K562 (cell line): Measurements from ENCODE around the gene MPST. TPM values are rescaled to one million over a fixed set of nuclear protein-coding genes. Genes with fewer than 3 reads are reported as not detected.

ENCODE experiments used
- ATAC-seq: fragments of 200-7000 bp; cut with Tn5 transposase; 3 replicates; pipeline ENCODE4 v1.9.1; 2020; ENCODE audit warnings: moderate library complexity
- BruUV-seq: library from RNA; stranded (reverse); fragments of 400-500 nt; replicated peaks from 2 replicates; lab custom pipeline; 2021; lab: Mats Ljungman, UMichigan
- CTCF ChIA-PET: fragments of 300-600 bp; formaldehyde crosslinking; extraction: SDS; loops from one replicate; lab custom pipeline; 2021; ENCODE audit warnings: low intra/inter-chr PET ratio; lab: Yijun Ruan, JAX
- POLR2A ChIA-PET: fragments of 300-600, 350-650 bp; sonication (Branson Sonifier 250); formaldehyde crosslinking; extraction: SDS; loops from one replicate; lab custom pipeline; 2021; ENCODE audit warnings: antibody characterized with exemption, inconsistent platforms; lab: Yijun Ruan, JAX
- DNase-seq, 4 experiments: peaks; one replicate each; pipeline versions ENCODE4 v3.0.0 to v3.0.0-alpha.2; 2011 to 2018; ENCODE audit warnings: low spot score in 3 of 4, mixed read lengths in 3 of 4; ENCODE audit errors: extremely low read depth in 1 of 4
- FAIRE-seq: peaks from 2 replicates; lab custom pipeline; 2011; peaks lifted over from hg19 to GRCh38; lab: Jason Lieb, UNC
- H2AFZ ChIP-seq: 2 replicates; pipeline ENCODE4 v1.6.0; 2011; ENCODE audit warnings: low read depth, low read length, control low read depth, inconsistent platforms
- H3K27ac ChIP-seq: fragments of 200-600 bp; 3 replicates; pipeline ENCODE4 v1.8.0; 2011; ENCODE audit warnings: low read depth, mild to moderate bottlenecking, control low read depth, inconsistent platforms, low read length, moderate library complexity, mixed read lengths; ENCODE audit errors: extremely low read depth
- H3K27me3 ChIP-seq, 2 experiments: fragments of 300-600 bp in 1 of 2; 2 replicates in 1 of 2; 3 replicates in 1 of 2; pipeline versions ENCODE4 v1.6.0 to v1.8.0; 2011; ENCODE audit warnings: inconsistent platforms in 2 of 2, low read length in 2 of 2, mild to moderate bottlenecking in 1 of 2, mixed read lengths in 1 of 2, moderate library complexity in 1 of 2; ENCODE audit not compliant: control insufficient read depth in 2 of 2, insufficient read depth in 2 of 2
- H3K36me3 ChIP-seq: fragments of 300-600 bp; 3 replicates; pipeline ENCODE4 v1.8.0; 2011; ENCODE audit warnings: mild to moderate bottlenecking, low read length, inconsistent platforms; ENCODE audit not compliant: control insufficient read depth, insufficient read depth
- H3K4me1 ChIP-seq, 2 experiments: fragments of 200-600 bp in 1 of 2; replicated peaks in 1 of 2; 2 replicates in 1 of 2; 3 replicates in 1 of 2; pipeline versions ENCODE4 v1.5.1 to v1.8.0; 2011; ENCODE audit warnings: inconsistent platforms in 2 of 2, low read length in 2 of 2, mild to moderate bottlenecking in 1 of 2, mixed read lengths in 1 of 2, moderate library complexity in 1 of 2; ENCODE audit not compliant: control insufficient read depth in 2 of 2, insufficient read depth in 2 of 2
- H3K4me2 ChIP-seq: 2 replicates; pipeline ENCODE4 v1.6.1; 2011; ENCODE audit warnings: low read length, control low read depth, inconsistent platforms, mixed read lengths; ENCODE audit not compliant: insufficient read depth
- H3K4me3 ChIP-seq: fragments of 200-600 bp; sonication (generic), shearing (Covaris generic); 2 replicates; pipeline ENCODE4 v1.5.1; 2016; ENCODE audit warnings: control low read depth, inconsistent platforms
- H3K79me2 ChIP-seq: fragments of 200-600 bp; 3 replicates; pipeline ENCODE4 v1.8.0; 2011; ENCODE audit warnings: low read length, inconsistent platforms; ENCODE audit not compliant: control insufficient read depth, insufficient read depth
- H3K9ac ChIP-seq, 2 experiments: 2 replicates each; pipeline versions ENCODE4 v1.6.0 to v1.6.1; 2011; ENCODE audit warnings: low read depth in 2 of 2, low read length in 2 of 2, control low read depth in 1 of 2, inconsistent platforms in 1 of 2, mild to moderate bottlenecking in 1 of 2, mixed read lengths in 1 of 2; ENCODE audit not compliant: insufficient read depth in 1 of 2
- H3K9me1 ChIP-seq: one replicate; pipeline ENCODE4 v1.6.0; 2011; ENCODE audit warnings: inconsistent platforms, mild to moderate bottlenecking, low read length, moderate library complexity; ENCODE audit not compliant: control insufficient read depth, insufficient read depth
- H3K9me3 ChIP-seq: replicated peaks from 2 replicates; pipeline ENCODE4 v1.5.1; 2011; ENCODE audit warnings: low read depth, low read length, inconsistent platforms; ENCODE audit not compliant: control insufficient read depth, insufficient read depth
- H4K20me1 ChIP-seq: replicated peaks from 2 replicates; pipeline ENCODE4 v1.6.1; 2011; ENCODE audit warnings: low read length, inconsistent platforms, mixed read lengths; ENCODE audit not compliant: control insufficient read depth, insufficient read depth
- BCL6 ChIP-seq: fragments of 250-450 bp; sonication (Bioruptor Pico); IDR thresholded peaks from 2 replicates; pipeline ENCODE4 v1.4.0; 2020
- ELF2 ChIP-seq: fragments of 250-450 bp; sonication (Bioruptor Pico); IDR thresholded peaks from 2 replicates; pipeline ENCODE4 v1.5.0; 2021; ENCODE audit warnings: mild to moderate bottlenecking
- FOXK1 ChIP-seq: sonication (generic); formaldehyde crosslinking; IDR thresholded peaks from 2 replicates; pipeline ENCODE4 v1.8.0; 2022; ENCODE audit warnings: missing genetic modification reagents, mild to moderate bottlenecking, borderline replicate concordance
- KHSRP ChIP-seq: fragments of 450-650 bp; IDR thresholded peaks from 2 replicates; pipeline ENCODE4 v1.6.1; 2017
- PRPF4 ChIP-seq: fragments of 200-400 bp; formaldehyde crosslinking; IDR thresholded peaks from one replicate; pipeline ENCODE4 v1.6.1; 2017; ENCODE audit warnings: low read length, low read depth, mild to moderate bottlenecking; ENCODE audit not compliant: insufficient read depth, poor library complexity, severe bottlenecking
- PURB ChIP-seq: sonication (generic); formaldehyde crosslinking; IDR thresholded peaks from 2 replicates; pipeline ENCODE4 v1.9.0; 2021; ENCODE audit warnings: low read depth, mild to moderate bottlenecking, missing genetic modification reagents
- TCF7 ChIP-seq: sonication (generic); IDR thresholded peaks from 2 replicates; pipeline ENCODE4 v1.6.1; 2016; ENCODE audit warnings: antibody characterized with exemption, borderline replicate concordance
- ZBTB8A ChIP-seq: fragments of 450-650 bp; IDR thresholded peaks from 2 replicates; pipeline ENCODE4 v1.6.1; 2018; ENCODE audit warnings: mild to moderate bottlenecking, moderate library complexity; ENCODE audit not compliant: partially characterized antibody
- ZNF140 ChIP-seq: fragments of 250-450 bp; sonication (Bioruptor Pico); IDR thresholded peaks from 2 replicates; pipeline ENCODE4 v1.8.0; 2021; ENCODE audit warnings: moderate library complexity, mild to moderate bottlenecking, inconsistent platforms
- ZNF780A ChIP-seq: fragments of 250-450 bp; sonication (Bioruptor Pico); IDR thresholded peaks from 2 replicates; pipeline ENCODE4 v1.5.0; 2021; ENCODE audit warnings: mild to moderate bottlenecking
- WGBS: fragments of 100-300 bp; shearing (Covaris generic); methylation state at CpG from one replicate; pipeline ENCODE4 v1.1.6; 2016; ENCODE audit warnings: low coverage, mixed read lengths; ENCODE audit not compliant: insufficient coverage; ENCODE audit errors: missing lambda C conversion rate; 5-methylcytosine and 5-hydroxymethylcytosine counted together
- in situ Hi-C: fragments of 300-500 bp; cut with MboI; formaldehyde crosslinking; loops from 4 replicates; pipeline ENCODE4 v1.15.0; 2018; ENCODE audit warnings: inconsistent platforms, mixed read lengths
- intact Hi-C: fragments of 100-400 bp; cut with micrococcal nuclease; formaldehyde crosslinking; loops from 2 replicates; pipeline ENCODE4 v1.14.2; 2022
- polyA plus RNA-seq, 8 experiments: library from polyadenylated mRNA; depleted of rRNA in 4 of 8; stranded (reverse) in 5 of 8; unstranded in 3 of 8; fragments of >200 nt; fragmentation: Nextera tagmentation in 2 of 8; fragmentation: Illumina TruSeq in 1 of 8; extraction: Ambion mirVana in 2 of 8; extraction: Trizol in 1 of 8; gene quantifications; 2 replicates each; pipeline versions ENCODE4 v1.2.1 to v1.2.3, GENCODE V29; 2011 to 2014; ENCODE audit warnings: inconsistent platforms in 1 of 8, missing spikeins in 1 of 8
- total RNA-seq, 7 experiments: library from RNA; depleted of rRNA in 6 of 7; stranded (reverse); fragments of >200 nt in 6 of 7; fragmentation: Illumina TruSeq in 2 of 7; extraction: Trizol in 2 of 7; gene quantifications; 2 replicates each; pipeline versions ENCODE4 v1.2.1 to v1.2.3, GENCODE V29; 2011 to 2021; ENCODE audit warnings: low replicate concordance in 1 of 7
- TF ChIP-seq, protein P1 (sequence below): fragments of 250-450 bp; sonication (Bioruptor Pico); IDR thresholded peaks from 2 replicates; pipeline ENCODE4 v1.9.0; 2021; ENCODE audit warnings: mild to moderate bottlenecking
- TF ChIP-seq, protein P2 (sequence below): fragments of 150-350 bp; IDR thresholded peaks from 2 replicates; pipeline ENCODE4 v1.6.1; 2014; ENCODE audit warnings: low read depth, mild to moderate bottlenecking, low read length, borderline replicate concordance
- TF ChIP-seq, protein P3 (sequence below): fragments of 250-450 bp; sonication (Bioruptor Pico); IDR thresholded peaks from 2 replicates; pipeline ENCODE4 v1.5.0; 2020; ENCODE audit warnings: mild to moderate bottlenecking, borderline replicate concordance

The MPST gene
- total and polyA plus RNA-seq, 9 of the 15 experiments (the other 6 are each of a cell fraction or from before 2014, with no cell fraction given): 0.65 to 104 (median 24.3) TPM

DNA sequence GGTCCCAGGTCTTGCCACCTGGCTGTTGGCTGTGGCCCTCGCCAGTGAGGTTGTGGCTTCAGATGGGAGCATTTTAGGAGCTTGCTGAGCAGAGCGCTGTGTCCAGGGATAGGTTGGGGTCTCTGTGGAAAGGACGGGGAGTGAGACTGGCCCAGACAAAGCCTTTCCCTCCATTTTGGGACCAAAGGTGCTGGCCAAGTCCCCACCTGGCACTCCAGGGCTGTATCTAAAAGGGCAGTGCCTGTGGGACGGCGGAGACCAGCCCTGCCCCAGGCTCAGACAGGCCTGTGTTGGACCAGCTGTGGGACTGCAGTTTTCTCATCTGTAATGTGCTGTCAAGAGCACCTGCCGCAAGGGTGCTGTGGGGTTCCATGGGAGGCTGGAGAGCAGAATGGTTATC is 27.0 kb downstream of the MPST start:
- FAIRE-seq (no peak), ATAC-seq (no peak), DNase-seq (no peak)
- no peaks in the 10 kb centered on the region for H4K20me1 ChIP-seq
- no peaks in the 10 kb centered on the region for H3K9me3 ChIP-seq
- intact Hi-C loops (loop anchor here (10.0 kb wide), 2 partner anchors 172 to 262 kb away; no protein-coding TSS in a partner anchor), in situ Hi-C loops (no loop called here)
- peaks cover 0 to 11% of the 10 kb centered on the region in 2 experiments; a peak in 2 of 5 replicates for H3K4me1 ChIP-seq
- H3K4me2 ChIP-seq: no peak overlapping the region
- ChIA-PET POLR2A (no interaction called here), CTCF (no interaction called here)
- BruUV-seq: no TSS peak
- no peak overlapping the region for H3K9ac ChIP-seq
- H2AFZ ChIP-seq: no peak overlapping the region
- no peak overlapping the region for H3K4me3 ChIP-seq
- peaks cover 0 to 3% of the 10 kb centered on the region in 2 experiments; a peak in 1 of 5 replicates for H3K27me3 ChIP-seq
- H3K9me1 ChIP-seq: no peaks in the 10 kb centered on the region
- TF ChIP-seq PURB (CRISPR knock-in tag) (no peak), ZBTB8A (no peak), ELF2 (no peak), KHSRP (no peak), BCL6 (CRISPR knock-in tag) (no peak), ZNF140 (CRISPR knock-in tag) (no peak), FOXK1 (CRISPR knock-in tag) (no peak), ZNF780A (no peak), TCF7 (no peak), PRPF4 (no peak)
- TF ChIP-seq, protein P1, sequence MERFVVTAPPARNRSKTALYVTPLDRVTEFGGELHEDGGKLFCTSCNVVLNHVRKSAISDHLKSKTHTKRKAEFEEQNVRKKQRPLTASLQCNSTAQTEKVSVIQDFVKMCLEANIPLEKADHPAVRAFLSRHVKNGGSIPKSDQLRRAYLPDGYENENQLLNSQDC (CRISPR knock-in tag): no peak
- TF ChIP-seq, protein P2, sequence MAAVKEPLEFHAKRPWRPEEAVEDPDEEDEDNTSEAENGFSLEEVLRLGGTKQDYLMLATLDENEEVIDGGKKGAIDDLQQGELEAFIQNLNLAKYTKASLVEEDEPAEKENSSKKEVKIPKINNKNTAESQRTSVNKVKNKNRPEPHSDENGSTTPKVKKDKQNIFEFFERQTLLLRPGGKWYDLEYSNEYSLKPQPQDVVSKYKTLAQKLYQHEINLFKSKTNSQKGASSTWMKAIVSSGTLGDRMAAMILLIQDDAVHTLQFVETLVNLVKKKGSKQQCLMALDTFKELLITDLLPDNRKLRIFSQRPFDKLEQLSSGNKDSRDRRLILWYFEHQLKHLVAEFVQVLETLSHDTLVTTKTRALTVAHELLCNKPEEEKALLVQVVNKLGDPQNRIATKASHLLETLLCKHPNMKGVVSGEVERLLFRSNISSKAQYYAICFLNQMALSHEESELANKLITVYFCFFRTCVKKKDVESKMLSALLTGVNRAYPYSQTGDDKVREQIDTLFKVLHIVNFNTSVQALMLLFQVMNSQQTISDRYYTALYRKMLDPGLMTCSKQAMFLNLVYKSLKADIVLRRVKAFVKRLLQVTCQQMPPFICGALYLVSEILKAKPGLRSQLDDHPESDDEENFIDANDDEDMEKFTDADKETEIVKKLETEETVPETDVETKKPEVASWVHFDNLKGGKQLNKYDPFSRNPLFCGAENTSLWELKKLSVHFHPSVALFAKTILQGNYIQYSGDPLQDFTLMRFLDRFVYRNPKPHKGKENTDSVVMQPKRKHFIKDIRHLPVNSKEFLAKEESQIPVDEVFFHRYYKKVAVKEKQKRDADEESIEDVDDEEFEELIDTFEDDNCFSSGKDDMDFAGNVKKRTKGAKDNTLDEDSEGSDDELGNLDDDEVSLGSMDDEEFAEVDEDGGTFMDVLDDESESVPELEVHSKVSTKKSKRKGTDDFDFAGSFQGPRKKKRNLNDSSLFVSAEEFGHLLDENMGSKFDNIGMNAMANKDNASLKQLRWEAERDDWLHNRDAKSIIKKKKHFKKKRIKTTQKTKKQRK: no peak
- TF ChIP-seq, protein P3, sequence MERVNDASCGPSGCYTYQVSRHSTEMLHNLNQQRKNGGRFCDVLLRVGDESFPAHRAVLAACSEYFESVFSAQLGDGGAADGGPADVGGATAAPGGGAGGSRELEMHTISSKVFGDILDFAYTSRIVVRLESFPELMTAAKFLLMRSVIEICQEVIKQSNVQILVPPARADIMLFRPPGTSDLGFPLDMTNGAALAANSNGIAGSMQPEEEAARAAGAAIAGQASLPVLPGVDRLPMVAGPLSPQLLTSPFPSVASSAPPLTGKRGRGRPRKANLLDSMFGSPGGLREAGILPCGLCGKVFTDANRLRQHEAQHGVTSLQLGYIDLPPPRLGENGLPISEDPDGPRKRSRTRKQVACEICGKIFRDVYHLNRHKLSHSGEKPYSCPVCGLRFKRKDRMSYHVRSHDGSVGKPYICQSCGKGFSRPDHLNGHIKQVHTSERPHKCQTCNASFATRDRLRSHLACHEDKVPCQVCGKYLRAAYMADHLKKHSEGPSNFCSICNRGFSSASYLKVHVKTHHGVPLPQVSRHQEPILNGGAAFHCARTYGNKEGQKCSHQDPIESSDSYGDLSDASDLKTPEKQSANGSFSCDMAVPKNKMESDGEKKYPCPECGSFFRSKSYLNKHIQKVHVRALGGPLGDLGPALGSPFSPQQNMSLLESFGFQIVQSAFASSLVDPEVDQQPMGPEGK (CRISPR knock-in tag): no peak
- no peaks in the 10 kb centered on the region for H3K79me2 ChIP-seq
- 39% methylated on average over 4 of the region's 6 CpGs for WGBS
- no peak overlapping the region for H3K27ac ChIP-seq
- H3K36me3 ChIP-seq: no peaks in the 10 kb centered on the region
